Retina (tissue), 1 donor: ENCODE results near the gene SLTM.
"Not testable (repeated sequence)": the region's sequence is repeated elsewhere in the genome, so short reads cannot be mapped to it uniquely, and the experiment has no call there.

Experiments used
- DNase-seq: peaks from one replicate; pipeline ENCODE4 v3.0.0-alpha.2; 2016

SLTM gene

GRCh38 chr15:58926823-58927222 lies 6.7 kb downstream of the SLTM start:
- DNase-seq, result no peak

- DNase-seq, result no peak
These were observed 9.2 kb downstream of the SLTM start for GRCh38 chr15:58924327-58924726.

GRCh38 chr15:58923696-58924300 lies 9.7 kb downstream of the SLTM start:
- no peak for DNase-seq

GRCh38 chr15:58923284-58923683 lies 10.2 kb downstream of the SLTM start:
- no peak for DNase-seq

GRCh38 chr15:58921267-58921790 lies 12.2 kb downstream of the SLTM start:
- no peak for DNase-seq

GRCh38 chr15:58920447-58920846 lies 13.0 kb downstream of the SLTM start:
- DNase-seq, result not testable (repeated sequence)

GRCh38 chr15:58919232-58919631 lies 14.2 kb downstream of the SLTM start:
- no peak for DNase-seq

GRCh38 chr15:58918239-58918638 lies 15.2 kb downstream of the SLTM start:
- DNase-seq, result no peak

- not testable (repeated sequence) for DNase-seq
These were observed 15.8 kb downstream of the SLTM start for GRCh38 chr15:58917613-58918129.

- no peak for DNase-seq
These were observed 16.5 kb downstream of the SLTM start for GRCh38 chr15:58916962-58917361.

GRCh38 chr15:58910456-58910855 lies 23.0 kb downstream of the SLTM start:
- DNase-seq, result no peak

- no peak for DNase-seq
These were observed 23.9 kb downstream of the SLTM start for GRCh38 chr15:58909616-58910015.

- DNase-seq, result no peak
These were observed 24.7 kb downstream of the SLTM start for GRCh38 chr15:58908550-58909309.

GRCh38 chr15:58900631-58901030 lies 32.8 kb downstream of the SLTM start:
- DNase-seq, result no peak

- DNase-seq, result no peak
These were observed 35.3 kb downstream of the SLTM start for GRCh38 chr15:58898150-58898680.

GRCh38 chr15:58889363-58889762 lies 44.1 kb downstream of the SLTM start:
- no peak for DNase-seq

GRCh38 chr15:58886921-58887320 lies 46.6 kb downstream of the SLTM start:
- no peak for DNase-seq

GRCh38 chr15:58883926-58884325 lies 49.6 kb downstream of the SLTM start:
- DNase-seq, result not testable (repeated sequence)

GRCh38 chr15:58882243-58882642 lies 51.2 kb downstream of the SLTM start:
- no peak for DNase-seq

- no peak for DNase-seq
These were observed 53.2 kb downstream of the SLTM start for GRCh38 chr15:58880320-58880719.

- no peak for DNase-seq
These were observed 55.3 kb downstream of the SLTM start for GRCh38 chr15:58877999-58878825.

GRCh38 chr15:58876306-58877106 lies 57.0 kb downstream of the SLTM start:
- DNase-seq, result no peak
